Activated naive CD8-positive, alpha-beta T cell treated with anti-CD3 and anti-CD28 coated beads for 36 hours (primary cell): ENCODE measurements around the gene KLRF2. TPM values are rescaled to one million over a fixed set of nuclear protein-coding genes. Genes with fewer than 3 reads are reported as not detected.

Source experiments
- DNase-seq: peaks from one replicate; pipeline ENCODE4 v3.0.0; 2021
- H3K27ac Mint-ChIP-seq: one replicate; pipeline ENCODE4 v1.8.0; 2022; ENCODE audit warnings: mild to moderate bottlenecking, moderate library complexity, mixed read lengths
- H3K27me3 Mint-ChIP-seq: one replicate; pipeline ENCODE4 v1.8.0; 2022; ENCODE audit warnings: mild to moderate bottlenecking, mixed read lengths
- H3K36me3 Mint-ChIP-seq: one replicate; pipeline ENCODE4 v1.8.0; 2021; ENCODE audit warnings: mild to moderate bottlenecking, mixed read lengths
- H3K4me1 Mint-ChIP-seq: one replicate; pipeline ENCODE4 v1.8.0; 2021; ENCODE audit warnings: mixed read lengths
- H3K4me3 Mint-ChIP-seq: one replicate; pipeline ENCODE4 v1.8.0; 2022; ENCODE audit warnings: mild to moderate bottlenecking, moderate library complexity, mixed read lengths
- H3K9me3 Mint-ChIP-seq: one replicate; pipeline ENCODE4 v1.8.0; 2022; ENCODE audit warnings: mixed read lengths
- total RNA-seq, 2 experiments: library from RNA; stranded (reverse); gene quantifications; one replicate each; pipeline ENCODE4 v1.2.3, GENCODE V29; 2021

KLRF2 gene
- total RNA-seq, 2 experiments from 2014 or later, result not detected

- H3K36me3 Mint-ChIP-seq, result peaks cover 38% of the 10 kb centered on the region
- no peak for DNase-seq
- peaks cover 30% of the 10 kb centered on the region for H3K4me1 Mint-ChIP-seq
- H3K27ac Mint-ChIP-seq, result peak overlapping the region; percentile 72
- no peaks in the 10 kb centered on the region for H3K27me3 Mint-ChIP-seq
- peaks cover 49% of the 10 kb centered on the region for H3K9me3 Mint-ChIP-seq
- H3K4me3 Mint-ChIP-seq, result no peak overlapping the region
These were observed 27.1 kb downstream of the KLRF2 start for GRCh38 chr12:9908350-9908749.

GRCh38 chr12:9909724-9910123 lies 28.4 kb downstream of the KLRF2 start:
- Mint-ChIP-seq H3K9me3 (peaks cover 47% of the 10 kb centered on the region), H3K4me3 (no peak overlapping the region), H3K4me1 (peaks cover 30% of the 10 kb centered on the region), H3K36me3 (peaks cover 38% of the 10 kb centered on the region), H3K27ac (no peak overlapping the region), H3K27me3 (no peaks in the 10 kb centered on the region)
- DNase-seq, result no peak

GRCh38 chr12:9910716-9911421 lies 29.6 kb downstream of the KLRF2 start:
- Mint-ChIP-seq H3K27ac (no peak overlapping the region), H3K27me3 (no peaks in the 10 kb centered on the region), H3K4me1 (peaks cover 30% of the 10 kb centered on the region), H3K36me3 (peaks cover 33% of the 10 kb centered on the region), H3K4me3 (no peak overlapping the region), H3K9me3 (peaks cover 44% of the 10 kb centered on the region)
- no peak for DNase-seq

GRCh38 chr12:9911708-9912107 lies 30.4 kb downstream of the KLRF2 start:
- no peak for DNase-seq
- H3K27ac Mint-ChIP-seq, result no peak overlapping the region
- peaks cover 30% of the 10 kb centered on the region for H3K36me3 Mint-ChIP-seq
- H3K4me3 Mint-ChIP-seq, result no peak overlapping the region
- H3K27me3 Mint-ChIP-seq, result no peaks in the 10 kb centered on the region
- peaks cover 22% of the 10 kb centered on the region for H3K4me1 Mint-ChIP-seq
- peaks cover 42% of the 10 kb centered on the region for H3K9me3 Mint-ChIP-seq

DNA sequence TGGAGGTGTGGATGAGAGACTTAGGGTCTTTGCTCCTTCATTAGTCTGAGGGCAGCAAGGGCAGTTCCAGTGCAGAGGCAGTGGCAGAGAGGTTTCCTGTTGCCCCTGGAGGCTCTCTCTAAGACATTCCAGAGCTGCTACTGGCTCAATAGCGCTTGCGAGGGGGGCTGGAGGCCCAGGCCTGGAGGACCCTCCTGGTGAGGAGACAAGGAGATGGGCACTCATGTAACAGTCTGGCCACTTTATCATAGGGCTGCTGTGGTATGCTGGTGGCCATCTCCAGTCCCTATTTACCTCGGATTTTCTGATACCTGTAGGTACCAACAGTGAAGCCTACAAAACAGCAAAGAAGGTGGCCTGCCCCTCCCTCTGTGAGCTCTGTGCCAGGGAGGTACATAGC lies 38.2 kb downstream of the KLRF2 start:
- Mint-ChIP-seq H3K4me1 (peaks cover 14% of the 10 kb centered on the region), H3K36me3 (no peaks in the 10 kb centered on the region), H3K27ac (no peak overlapping the region), H3K4me3 (no peak overlapping the region), H3K27me3 (no peaks in the 10 kb centered on the region), H3K9me3 (peaks cover 3% of the 10 kb centered on the region)
- DNase-seq, result no peak

DNA sequence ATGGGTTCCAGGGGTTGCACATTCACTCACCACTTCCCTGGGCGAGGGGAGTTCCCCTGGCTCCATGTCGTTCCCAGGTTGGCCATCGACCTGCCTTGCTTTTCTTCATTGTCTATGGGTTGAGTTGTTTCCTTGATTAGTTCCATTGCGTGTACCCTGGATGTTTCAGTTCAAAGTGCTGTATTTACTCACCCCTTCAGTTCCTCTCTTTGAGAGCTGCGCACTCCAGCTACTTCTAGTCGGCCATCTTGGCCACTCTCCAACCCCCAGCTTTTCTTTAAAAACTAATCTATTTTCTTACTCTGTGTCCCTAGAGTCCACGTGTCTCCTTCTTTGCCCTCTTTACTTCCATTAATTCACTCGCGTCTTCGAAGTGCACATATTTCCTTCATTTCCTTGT lies 39.2 kb downstream of the KLRF2 start:
- Mint-ChIP-seq H3K4me3 (no peak overlapping the region), H3K27ac (no peak overlapping the region), H3K27me3 (no peaks in the 10 kb centered on the region), H3K9me3 (peaks cover 3% of the 10 kb centered on the region), H3K4me1 (peaks cover 14% of the 10 kb centered on the region), H3K36me3 (no peaks in the 10 kb centered on the region)
- no peak for DNase-seq

DNA sequence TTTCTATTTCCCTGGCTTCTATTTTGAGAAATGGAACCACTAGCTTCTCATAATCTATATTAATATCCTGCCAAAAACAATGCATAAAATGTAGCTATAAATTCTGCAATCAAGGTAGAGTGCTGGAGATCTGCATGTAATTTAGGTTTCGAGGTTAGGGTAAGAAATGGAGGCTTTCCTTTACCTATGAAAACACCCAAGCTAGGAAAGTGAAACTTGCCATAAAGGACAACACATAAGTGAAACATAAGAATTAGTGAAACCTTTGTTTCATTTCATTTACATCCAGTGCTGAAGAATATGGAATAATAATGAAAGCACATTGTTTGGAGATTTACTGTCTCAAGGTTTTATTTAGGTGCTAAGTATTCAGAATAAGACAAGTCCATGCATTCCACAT lies 41.1 kb downstream of the KLRF2 start:
- H3K4me3 Mint-ChIP-seq, result no peak overlapping the region
- no peaks in the 10 kb centered on the region for H3K27me3 Mint-ChIP-seq
- peaks cover 3% of the 10 kb centered on the region for H3K9me3 Mint-ChIP-seq

GRCh38 chr12:9925705-9926393 lies 44.6 kb downstream of the KLRF2 start:
- Mint-ChIP-seq H3K4me3 (peak overlapping the region; percentile 70), H3K27ac (peak overlapping the region; percentile 78), H3K27me3 (peaks cover 7% of the 10 kb centered on the region), H3K4me1 (peaks cover 22% of the 10 kb centered on the region), H3K9me3 (no peaks in the 10 kb centered on the region), H3K36me3 (no peaks in the 10 kb centered on the region)
- no peak for DNase-seq

More for the DNA sequence above, 41.1 kb downstream of the KLRF2 start:
- Mint-ChIP-seq H3K36me3 (no peaks in the 10 kb centered on the region), H3K27ac (no peak overlapping the region), H3K4me1 (peaks cover 19% of the 10 kb centered on the region)
- no peak for DNase-seq

GRCh38 chr12:9926876-9927275 lies 45.6 kb downstream of the KLRF2 start:
- no peak for DNase-seq
- no peaks in the 10 kb centered on the region for H3K9me3 Mint-ChIP-seq
- H3K27ac Mint-ChIP-seq, result no peak overlapping the region
- H3K36me3 Mint-ChIP-seq, result no peaks in the 10 kb centered on the region
- H3K4me3 Mint-ChIP-seq, result no peak overlapping the region
- H3K27me3 Mint-ChIP-seq, result peaks cover 10% of the 10 kb centered on the region
- peaks cover 22% of the 10 kb centered on the region for H3K4me1 Mint-ChIP-seq

DNA sequence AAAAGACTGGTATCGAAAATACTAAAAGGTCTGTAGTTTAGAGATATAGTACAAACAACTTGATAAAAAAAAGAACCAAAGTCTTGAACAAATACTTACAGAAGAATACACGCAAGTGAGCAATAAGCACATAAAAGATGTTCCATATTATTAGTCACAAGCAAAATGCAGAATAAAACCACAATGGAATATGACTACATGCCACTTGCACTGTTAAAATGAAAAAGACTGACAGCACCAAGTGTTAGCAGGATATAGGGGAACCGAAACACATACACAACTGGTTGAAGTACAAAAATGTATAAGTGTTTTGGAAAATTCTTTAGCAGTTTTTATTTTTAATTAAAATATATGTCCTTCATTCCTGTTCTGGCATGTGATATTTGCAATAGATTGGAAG lies 47.3 kb downstream of the KLRF2 start:
- Mint-ChIP-seq H3K4me1 (peaks cover 10% of the 10 kb centered on the region), H3K36me3 (no peaks in the 10 kb centered on the region), H3K27ac (no peak overlapping the region), H3K9me3 (no peaks in the 10 kb centered on the region), H3K4me3 (no peak overlapping the region), H3K27me3 (peaks cover 10% of the 10 kb centered on the region)
- no peak for DNase-seq

DNA sequence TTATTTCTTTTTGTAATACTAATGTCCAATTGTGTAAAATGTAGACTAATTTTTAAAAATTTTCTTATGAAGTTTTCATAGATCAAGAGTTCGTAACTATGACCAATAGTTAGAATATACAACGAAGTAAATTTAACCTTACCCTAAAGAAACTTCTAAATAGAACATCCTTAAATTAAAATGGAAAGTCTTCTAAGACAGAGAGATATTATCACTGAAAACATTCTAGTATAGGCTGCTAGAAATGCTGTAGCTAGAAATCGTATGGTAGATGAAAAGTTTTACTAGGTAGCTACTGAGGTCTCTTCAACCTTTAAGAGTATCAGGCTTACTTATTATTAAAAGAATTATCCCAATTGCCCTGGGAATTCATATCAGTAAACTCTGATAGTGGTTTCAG lies 50.0 kb downstream of the KLRF2 start:
- Mint-ChIP-seq H3K9me3 (no peaks in the 10 kb centered on the region), H3K27ac (no peak overlapping the region), H3K4me3 (no peak overlapping the region), H3K27me3 (peaks cover 10% of the 10 kb centered on the region), H3K4me1 (peaks cover 5% of the 10 kb centered on the region), H3K36me3 (no peaks in the 10 kb centered on the region)
- no peak for DNase-seq

GRCh38 chr12:9932270-9932669 lies 51.0 kb downstream of the KLRF2 start, which contains the start of gene CLEC2A:
TSS of gene CLEC2A (minus strand) at chr12:9932370. CDS start at chr12:9932329, 41 bp downstream.
- Mint-ChIP-seq H3K27me3 (peaks cover 10% of the 10 kb centered on the region), H3K4me1 (peaks cover 5% of the 10 kb centered on the region), H3K4me3 (no peak within 1 kb of the TSS), H3K27ac (no peak within 1 kb of the TSS), H3K9me3 (no peaks in the 10 kb centered on the region), H3K36me3 (no peaks in the 10 kb centered on the region)
- no peak for DNase-seq

DNA sequence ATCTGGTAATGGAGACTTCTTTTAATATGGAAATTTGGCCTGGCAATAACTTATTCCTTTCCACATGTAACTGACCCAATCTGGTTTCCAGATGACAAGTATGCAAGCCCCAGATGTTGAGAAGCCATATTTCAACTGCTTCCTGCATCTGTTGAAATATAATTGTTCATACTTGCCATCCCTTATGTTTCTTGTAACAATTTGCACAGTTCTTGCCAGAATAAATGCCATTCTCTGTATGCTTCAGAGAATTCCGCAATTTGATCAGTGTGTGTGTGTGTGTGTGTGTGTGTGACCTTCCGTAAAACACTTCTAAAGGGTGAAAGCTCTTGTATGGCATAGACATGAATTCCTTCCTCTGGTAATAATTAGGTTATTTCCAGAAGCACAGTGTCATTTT lies 52.7 kb downstream of the KLRF2 start:
- Mint-ChIP-seq H3K27me3 (peaks cover 10% of the 10 kb centered on the region), H3K4me3 (no peak overlapping the region), H3K9me3 (no peaks in the 10 kb centered on the region), H3K4me1 (no peaks in the 10 kb centered on the region), H3K36me3 (no peaks in the 10 kb centered on the region), H3K27ac (no peak overlapping the region)
- no peak for DNase-seq

- no peak overlapping the region for H3K4me3 Mint-ChIP-seq
These were observed 53.7 kb downstream of the KLRF2 start for GRCh38 chr12:9935026-9935425.

GRCh38 chr12:9936591-9936990 lies 55.3 kb downstream of the KLRF2 start:
- Mint-ChIP-seq H3K4me3 (no peak overlapping the region), H3K27me3 (no peaks in the 10 kb centered on the region), H3K4me1 (peaks cover 3% of the 10 kb centered on the region), H3K27ac (no peak overlapping the region), H3K36me3 (no peaks in the 10 kb centered on the region), H3K9me3 (no peaks in the 10 kb centered on the region)
- no peak for DNase-seq

More at GRCh38 chr12:9935026-9935425, 53.7 kb downstream of the KLRF2 start:
- no peaks in the 10 kb centered on the region for H3K36me3 Mint-ChIP-seq
- H3K9me3 Mint-ChIP-seq, result no peaks in the 10 kb centered on the region
- H3K27me3 Mint-ChIP-seq, result peaks cover 10% of the 10 kb centered on the region
- DNase-seq, result no peak
- H3K27ac Mint-ChIP-seq, result no peak overlapping the region
- H3K4me1 Mint-ChIP-seq, result no peaks in the 10 kb centered on the region

DNA sequence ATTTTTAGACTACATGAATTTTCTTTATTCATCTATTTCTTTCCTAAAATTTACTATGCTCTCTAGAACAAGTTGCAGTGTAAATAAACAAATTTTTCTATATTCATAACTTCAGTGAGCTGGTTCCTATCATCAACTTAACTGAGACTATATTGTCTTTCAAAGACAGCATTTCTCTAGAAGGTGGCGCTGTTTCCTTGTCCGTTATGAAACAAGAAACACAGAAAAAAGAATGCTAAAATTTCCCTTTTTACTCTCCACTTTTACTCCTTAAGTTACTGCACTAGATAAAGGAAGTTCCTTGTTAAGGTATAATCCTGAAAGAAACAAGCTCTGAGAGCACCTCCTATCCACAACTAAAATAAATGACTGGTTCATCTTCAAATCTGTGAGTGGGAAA lies 59.1 kb downstream of the KLRF2 start:
- H3K27me3 Mint-ChIP-seq, result no peaks in the 10 kb centered on the region
- peaks cover 11% of the 10 kb centered on the region for H3K4me1 Mint-ChIP-seq
- H3K36me3 Mint-ChIP-seq, result no peaks in the 10 kb centered on the region
- no peaks in the 10 kb centered on the region for H3K9me3 Mint-ChIP-seq
- H3K4me3 Mint-ChIP-seq, result no peak overlapping the region
- no peak overlapping the region for H3K27ac Mint-ChIP-seq
- DNase-seq, result no peak
